K562 (cell line): ENCODE results near the gene KAZN. TPM values are rescaled to one million over a fixed set of nuclear protein-coding genes. Genes with fewer than 3 reads are reported as not detected.

Experiments used
- ATAC-seq: fragments of 200-7000 bp; cut with Tn5 transposase; 3 replicates; pipeline ENCODE4 v1.9.1; 2020; ENCODE audit warnings: moderate library complexity
- BruUV-seq: library from RNA; stranded (reverse); fragments of 400-500 nt; replicated peaks from 2 replicates; lab custom pipeline; 2021; lab: Mats Ljungman, UMichigan
- CTCF ChIA-PET: fragments of 300-600 bp; formaldehyde crosslinking; extraction: SDS; loops from one replicate; lab custom pipeline; 2021; ENCODE audit warnings: low intra/inter-chr PET ratio; lab: Yijun Ruan, JAX
- POLR2A ChIA-PET: fragments of 300-600, 350-650 bp; sonication (Branson Sonifier 250); formaldehyde crosslinking; extraction: SDS; loops from one replicate; lab custom pipeline; 2021; ENCODE audit warnings: antibody characterized with exemption, inconsistent platforms; lab: Yijun Ruan, JAX
- DNase-seq, 4 experiments: peaks; one replicate each; pipeline versions ENCODE4 v3.0.0 to v3.0.0-alpha.2; 2011 to 2018; ENCODE audit warnings: low spot score in 3 of 4, mixed read lengths in 3 of 4; ENCODE audit errors: extremely low read depth in 1 of 4
- FAIRE-seq: peaks from 2 replicates; lab custom pipeline; 2011; peaks lifted over from hg19 to GRCh38; lab: Jason Lieb, UNC
- H2AFZ ChIP-seq: 2 replicates; pipeline ENCODE4 v1.6.0; 2011; ENCODE audit warnings: low read depth, low read length, control low read depth, inconsistent platforms
- H3K27ac ChIP-seq: fragments of 200-600 bp; 3 replicates; pipeline ENCODE4 v1.8.0; 2011; ENCODE audit warnings: low read depth, mild to moderate bottlenecking, control low read depth, inconsistent platforms, low read length, moderate library complexity, mixed read lengths; ENCODE audit errors: extremely low read depth
- H3K27me3 ChIP-seq, 2 experiments: fragments of 300-600 bp in 1 of 2; 2 replicates in 1 of 2; 3 replicates in 1 of 2; pipeline versions ENCODE4 v1.6.0 to v1.8.0; 2011; ENCODE audit warnings: inconsistent platforms in 2 of 2, low read length in 2 of 2, mild to moderate bottlenecking in 1 of 2, mixed read lengths in 1 of 2, moderate library complexity in 1 of 2; ENCODE audit not compliant: control insufficient read depth in 2 of 2, insufficient read depth in 2 of 2
- H3K36me3 ChIP-seq: fragments of 300-600 bp; 3 replicates; pipeline ENCODE4 v1.8.0; 2011; ENCODE audit warnings: mild to moderate bottlenecking, low read length, inconsistent platforms; ENCODE audit not compliant: control insufficient read depth, insufficient read depth
- H3K4me1 ChIP-seq, 2 experiments: fragments of 200-600 bp in 1 of 2; replicated peaks in 1 of 2; 2 replicates in 1 of 2; 3 replicates in 1 of 2; pipeline versions ENCODE4 v1.5.1 to v1.8.0; 2011; ENCODE audit warnings: inconsistent platforms in 2 of 2, low read length in 2 of 2, mild to moderate bottlenecking in 1 of 2, mixed read lengths in 1 of 2, moderate library complexity in 1 of 2; ENCODE audit not compliant: control insufficient read depth in 2 of 2, insufficient read depth in 2 of 2
- H3K4me2 ChIP-seq: 2 replicates; pipeline ENCODE4 v1.6.1; 2011; ENCODE audit warnings: low read length, control low read depth, inconsistent platforms, mixed read lengths; ENCODE audit not compliant: insufficient read depth
- H3K4me3 ChIP-seq: fragments of 200-600 bp; sonication (generic), shearing (Covaris generic); 2 replicates; pipeline ENCODE4 v1.5.1; 2016; ENCODE audit warnings: control low read depth, inconsistent platforms
- H3K79me2 ChIP-seq: fragments of 200-600 bp; 3 replicates; pipeline ENCODE4 v1.8.0; 2011; ENCODE audit warnings: low read length, inconsistent platforms; ENCODE audit not compliant: control insufficient read depth, insufficient read depth
- H3K9ac ChIP-seq, 2 experiments: 2 replicates each; pipeline versions ENCODE4 v1.6.0 to v1.6.1; 2011; ENCODE audit warnings: low read depth in 2 of 2, low read length in 2 of 2, control low read depth in 1 of 2, inconsistent platforms in 1 of 2, mild to moderate bottlenecking in 1 of 2, mixed read lengths in 1 of 2; ENCODE audit not compliant: insufficient read depth in 1 of 2
- H3K9me1 ChIP-seq: one replicate; pipeline ENCODE4 v1.6.0; 2011; ENCODE audit warnings: inconsistent platforms, mild to moderate bottlenecking, low read length, moderate library complexity; ENCODE audit not compliant: control insufficient read depth, insufficient read depth
- H3K9me3 ChIP-seq: replicated peaks from 2 replicates; pipeline ENCODE4 v1.5.1; 2011; ENCODE audit warnings: low read depth, low read length, inconsistent platforms; ENCODE audit not compliant: control insufficient read depth, insufficient read depth
- H4K20me1 ChIP-seq: replicated peaks from 2 replicates; pipeline ENCODE4 v1.6.1; 2011; ENCODE audit warnings: low read length, inconsistent platforms, mixed read lengths; ENCODE audit not compliant: control insufficient read depth, insufficient read depth
- EHMT2 ChIP-seq: fragments of 450-650 bp; IDR thresholded peaks from 2 replicates; pipeline ENCODE4 v1.6.1; 2018; ENCODE audit warnings: antibody characterized with exemption
- FOXJ3 ChIP-seq: sonication (generic); formaldehyde crosslinking; IDR thresholded peaks from 2 replicates; pipeline ENCODE4 v1.4.0; 2020; ENCODE audit warnings: mild to moderate bottlenecking, missing genetic modification reagents
- HLTF ChIP-seq: fragments of 450-650 bp; IDR thresholded peaks from 2 replicates; pipeline ENCODE4 v1.6.1; 2016
- HMBOX1 ChIP-seq: sonication (generic); IDR thresholded peaks from 2 replicates; pipeline ENCODE4 v1.6.1; 2016
- KAT2B ChIP-seq: IDR thresholded peaks from one replicate; pipeline ENCODE4 v1.6.1; 2012; ENCODE audit warnings: low read depth, mild to moderate bottlenecking, control low read depth, inconsistent platforms, low read length, moderate library complexity
- TFE3 ChIP-seq: fragments of 450-650 bp; formaldehyde crosslinking; IDR thresholded peaks from 2 replicates; pipeline ENCODE4 v1.4.0; 2020; ENCODE audit warnings: mild to moderate bottlenecking, mixed read lengths
- ZNF184 ChIP-seq: sonication (generic); formaldehyde crosslinking; IDR thresholded peaks from 2 replicates; pipeline ENCODE4 v1.5.0; 2020; ENCODE audit warnings: missing genetic modification reagents
- WGBS: fragments of 100-300 bp; shearing (Covaris generic); methylation state at CpG from one replicate; pipeline ENCODE4 v1.1.6; 2016; ENCODE audit warnings: low coverage, mixed read lengths; ENCODE audit not compliant: insufficient coverage; ENCODE audit errors: missing lambda C conversion rate; 5-methylcytosine and 5-hydroxymethylcytosine counted together
- in situ Hi-C: fragments of 300-500 bp; cut with MboI; formaldehyde crosslinking; loops from 4 replicates; pipeline ENCODE4 v1.15.0; 2018; ENCODE audit warnings: inconsistent platforms, mixed read lengths
- intact Hi-C: fragments of 100-400 bp; cut with micrococcal nuclease; formaldehyde crosslinking; loops from 2 replicates; pipeline ENCODE4 v1.14.2; 2022
- polyA plus RNA-seq, 8 experiments: library from polyadenylated mRNA; depleted of rRNA in 4 of 8; stranded (reverse) in 5 of 8; unstranded in 3 of 8; fragments of >200 nt; fragmentation: Nextera tagmentation in 2 of 8; fragmentation: Illumina TruSeq in 1 of 8; extraction: Ambion mirVana in 2 of 8; extraction: Trizol in 1 of 8; gene quantifications; 2 replicates each; pipeline versions ENCODE4 v1.2.1 to v1.2.3, GENCODE V29; 2011 to 2014; ENCODE audit warnings: inconsistent platforms in 1 of 8, missing spikeins in 1 of 8
- total RNA-seq, 7 experiments: library from RNA; depleted of rRNA in 6 of 7; stranded (reverse); fragments of >200 nt in 6 of 7; fragmentation: Illumina TruSeq in 2 of 7; extraction: Trizol in 2 of 7; gene quantifications; 2 replicates each; pipeline versions ENCODE4 v1.2.1 to v1.2.3, GENCODE V29; 2011 to 2021; ENCODE audit warnings: low replicate concordance in 1 of 7

KAZN gene
- total and polyA plus RNA-seq, 9 of the 15 experiments (the other 6 are each of a cell fraction or from before 2014, with no cell fraction given) = 2.1 to 21.6 (median 5.4) TPM

- intact Hi-C loops = no loop called here
- in situ Hi-C loops = no loop called here
- BruUV-seq = no TSS peak
- Histone ChIP-seq H3K4me2 (no peak overlapping the region), H3K27me3 (peaks cover 11 to 37% of the 10 kb centered on the region in 2 experiments; a peak in 4 of 5 replicates), H3K9ac (no peak overlapping the region), H3K9me1 (no peaks in the 10 kb centered on the region), H3K36me3 (no peaks in the 10 kb centered on the region), H4K20me1 (peaks cover 11% of the 10 kb centered on the region), H3K4me3 (no peak overlapping the region), H3K4me1 (no peaks in the 10 kb centered on the region), H3K9me3 (no peaks in the 10 kb centered on the region), H3K79me2 (no peaks in the 10 kb centered on the region), H2AFZ (no peak overlapping the region), H3K27ac (no peak overlapping the region)
- WGBS = 3% methylated on average over 2 of the region's 2 CpGs
- DNase-seq (no peak), ATAC-seq (no peak), FAIRE-seq (no peak)
- TF ChIP-seq HMBOX1 = 0 out of 2 replicates have a peak, but pooled peaks have one; percentile 16
- TF ChIP-seq HLTF = no peak
- TF ChIP-seq FOXJ3 = no peak
- no peak for TF ChIP-seq KAT2B
- TF ChIP-seq TFE3 (CRISPR knock-in tag) = peak; percentile 30; the same call in 1 of the 2 replicates
- TF ChIP-seq ZNF184 (CRISPR knock-in tag) = no peak
- no peak for TF ChIP-seq EHMT2
- CTCF ChIA-PET = no interaction called here
- POLR2A ChIA-PET = interaction anchor here (0.8 to 1.0 kb wide), 2 partner anchors 9 to 13 kb away, joined by 3 read pairs; no protein-coding TSS in a partner anchor
Observed at GRCh38 chr1:15132965-15133364, 534.5 kb downstream of the KAZN start.
